Measurements from ENCODE around the gene ANKRD44.
A peak's percentile ranks its signal among the peaks of the same experiment; 100 is the strongest.

ANKRD44 gene

GRCh38 chr2:197208024-197208423 lies 102.6 kb downstream of the ANKRD44 start:
- no peak for DNase-seq (ENCODE audit: low read depth in 2 of 2)

DNA sequence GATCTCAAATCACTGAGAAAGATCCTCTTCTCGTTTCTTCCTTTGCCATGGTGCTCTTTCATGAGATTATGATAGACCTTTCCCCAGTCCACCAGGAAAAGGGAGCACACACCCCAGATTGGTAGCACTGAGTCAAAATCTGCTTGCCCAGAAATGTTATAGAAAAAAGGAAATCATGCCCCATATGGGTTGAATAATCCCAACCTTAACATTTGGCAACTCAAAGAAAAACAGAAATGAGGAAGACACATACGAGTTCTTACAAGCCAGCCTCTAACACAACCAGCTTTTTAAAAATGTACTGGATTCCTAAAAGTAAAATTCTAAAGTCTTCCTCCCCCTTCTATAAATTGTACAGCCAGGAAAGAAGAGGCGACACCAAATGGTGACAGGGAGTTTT lies 103.0 kb downstream of the ANKRD44 start:
- DNase-seq (ENCODE audit: low read depth in 2 of 2), result no peak

GRCh38 chr2:197207106-197207505 lies 103.5 kb downstream of the ANKRD44 start:
- no peak for DNase-seq (ENCODE audit: low read depth in 2 of 2)

GRCh38 chr2:197205585-197206215 lies 104.9 kb downstream of the ANKRD44 start:
- no peak for DNase-seq (ENCODE audit: low read depth in 2 of 2)

- DNase-seq (ENCODE audit: low read depth in 2 of 2), result no peak
Observed at GRCh38 chr2:197204519-197205250, 105.9 kb downstream of the ANKRD44 start.

GRCh38 chr2:197201874-197202273 lies 108.7 kb downstream of the ANKRD44 start:
- no peak for DNase-seq (ENCODE audit: low read depth in 2 of 2)

DNA sequence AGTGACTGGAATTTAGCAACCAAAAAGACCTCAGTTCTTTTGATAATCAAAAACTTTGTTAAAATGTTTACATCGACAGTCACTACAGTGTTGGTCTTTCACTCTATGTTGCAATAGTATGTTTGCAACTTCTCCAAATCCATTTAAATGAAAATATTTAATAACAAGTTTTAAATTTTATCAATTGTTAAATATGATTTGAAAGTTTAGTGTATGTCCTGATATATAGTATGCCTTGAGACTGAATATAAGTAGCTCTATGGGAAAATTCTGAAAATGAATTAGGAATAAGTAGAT lies 109.9 kb downstream of the ANKRD44 start:
- no peak for DNase-seq (ENCODE audit: low read depth in 2 of 2)

DNA sequence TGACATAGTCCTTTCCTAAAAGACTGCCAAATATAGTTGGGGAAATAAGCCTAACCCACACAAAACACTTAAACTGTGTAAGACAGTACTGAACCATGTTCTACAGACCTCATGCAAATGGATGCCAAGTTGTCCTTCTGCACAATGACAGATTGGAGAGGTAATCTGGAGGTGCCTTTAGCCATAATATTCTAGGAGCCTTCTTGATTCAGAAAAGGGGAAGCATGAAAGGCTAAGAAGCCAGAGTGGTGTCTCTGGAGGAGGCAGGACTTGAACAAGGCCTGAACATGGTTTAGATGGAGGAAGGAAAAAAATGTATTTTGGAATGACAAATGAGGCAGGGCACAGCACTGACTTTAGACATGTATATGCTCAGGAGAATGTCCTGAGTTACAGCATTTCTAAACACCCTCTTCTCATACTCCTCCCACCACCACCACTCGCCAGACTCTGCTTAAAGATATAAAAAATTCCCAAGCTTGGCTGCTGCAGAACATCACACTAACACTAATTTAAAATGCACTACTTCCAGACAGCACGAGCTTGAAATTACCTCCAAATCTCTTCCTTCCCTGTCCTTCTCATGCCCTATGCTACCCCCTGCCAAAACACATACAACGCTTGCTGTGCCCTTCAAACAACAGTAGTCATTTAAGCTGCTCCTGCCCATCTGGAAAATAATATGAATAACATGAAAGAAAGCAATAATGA lies 110.4 kb downstream of the ANKRD44 start:
- DNase-seq (ENCODE audit: low read depth in 2 of 2), result no peak

- peak; percentile 47 to 72 for DNase-seq (ENCODE audit: low read depth in 2 of 2)
Observed at GRCh38 chr2:197198890-197199289, 111.7 kb downstream of the ANKRD44 start.

GRCh38 chr2:197197895-197198311 lies 112.7 kb downstream of the ANKRD44 start:
- no peak for DNase-seq (ENCODE audit: low read depth in 2 of 2)

GRCh38 chr2:197196541-197197180 lies 113.9 kb downstream of the ANKRD44 start:
- no peak for DNase-seq (ENCODE audit: low read depth in 2 of 2)

GRCh38 chr2:197195518-197195917 lies 115.1 kb downstream of the ANKRD44 start:
- no peak for DNase-seq (ENCODE audit: low read depth in 2 of 2)

DNA sequence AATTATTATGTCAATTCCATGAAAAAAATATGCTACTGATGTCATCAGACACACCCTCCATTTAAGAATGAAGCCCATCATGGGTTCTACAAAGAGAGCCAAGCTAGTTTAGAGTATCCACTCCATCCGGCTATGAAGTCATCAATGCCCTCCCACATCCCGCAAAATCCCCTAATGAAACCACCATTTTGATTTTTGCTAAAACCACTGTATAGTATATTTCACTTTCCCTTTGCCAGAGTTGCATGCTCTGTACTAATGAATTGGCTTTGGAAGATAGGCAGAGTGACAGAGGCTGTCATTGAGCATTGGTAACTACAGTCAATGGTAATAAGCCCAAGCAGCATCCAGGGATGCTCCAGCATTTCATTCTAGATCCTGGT lies 118.6 kb downstream of the ANKRD44 start:
- DNase-seq (ENCODE audit: low read depth in 2 of 2), result no peak

GRCh38 chr2:197191177-197191939 lies 119.2 kb downstream of the ANKRD44 start:
- DNase-seq (ENCODE audit: low read depth in 2 of 2), result no peak

GRCh38 chr2:197190100-197190432 lies 120.5 kb downstream of the ANKRD44 start:
- DNase-seq (ENCODE audit: low read depth in 2 of 2), result no peak

DNA sequence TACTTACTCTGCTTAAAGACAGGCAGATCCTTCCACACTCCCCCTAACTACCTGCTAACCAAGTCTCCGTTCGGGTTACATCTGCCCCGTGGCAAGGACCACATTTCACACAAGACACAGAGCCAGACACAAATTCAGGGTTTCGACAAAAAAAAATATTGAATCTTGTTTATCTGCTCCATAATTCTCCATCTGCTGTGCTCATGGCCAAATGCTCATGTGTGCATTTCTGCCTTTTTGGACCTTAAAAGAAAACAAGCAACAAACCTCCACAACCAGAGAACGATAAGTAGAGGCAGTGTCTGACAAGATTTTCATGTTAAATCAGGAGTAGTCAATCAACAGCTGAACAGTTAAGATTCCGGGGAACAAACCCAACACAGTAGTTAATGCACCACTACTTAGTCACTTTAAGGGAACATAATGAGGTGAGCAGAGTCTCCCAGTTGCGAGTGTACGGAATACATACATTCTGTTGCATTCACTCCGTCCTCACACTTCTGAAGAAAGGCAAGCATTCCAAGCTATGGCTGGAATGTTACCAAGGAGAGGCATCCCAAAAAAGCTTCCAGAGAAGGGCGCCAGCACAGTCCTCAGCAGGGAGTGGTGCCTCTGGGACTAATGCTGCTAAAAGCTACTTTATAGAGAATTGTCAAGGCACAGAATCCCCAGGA lies 121.0 kb downstream of the ANKRD44 start:
- no peak for DNase-seq (ENCODE audit: low read depth in 2 of 2)

GRCh38 chr2:197185676-197186075 lies 124.9 kb downstream of the ANKRD44 start:
- DNase-seq (ENCODE audit: low read depth in 2 of 2), result no peak

GRCh38 chr2:197184959-197185586 lies 125.5 kb downstream of the ANKRD44 start:
- DNase-seq (ENCODE audit: low read depth in 2 of 2), result no peak

- DNase-seq (ENCODE audit: low read depth in 2 of 2), result no peak
Observed at GRCh38 chr2:197183355-197183754, 127.2 kb downstream of the ANKRD44 start.

GRCh38 chr2:197182668-197183067 lies 127.9 kb downstream of the ANKRD44 start:
- DNase-seq (ENCODE audit: low read depth in 2 of 2), result no peak

DNA sequence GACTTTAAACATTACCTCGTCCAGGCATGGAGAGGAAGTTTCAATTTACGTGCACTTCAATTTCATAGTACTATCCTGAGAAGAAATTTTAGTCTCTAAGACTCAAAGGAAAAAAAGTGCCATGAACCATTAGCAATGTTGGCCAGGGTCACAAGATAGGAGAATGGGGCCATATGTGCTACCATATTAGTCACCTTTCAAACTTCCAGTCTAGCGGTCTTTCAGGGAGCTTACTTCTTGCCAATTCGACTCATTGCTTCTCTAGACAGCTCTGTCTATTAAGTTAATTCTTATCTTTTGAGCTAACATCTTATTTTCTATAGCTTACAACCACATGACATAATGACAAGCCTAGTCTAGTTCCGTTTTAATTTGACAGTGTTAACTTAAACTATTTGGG lies 129.1 kb downstream of the ANKRD44 start:
- DNase-seq (ENCODE audit: low read depth in 2 of 2), result no peak
